Measurements from ENCODE around the gene SPA17. TPM values are rescaled to one million over a fixed set of nuclear protein-coding genes. Genes with fewer than 3 reads are reported as not detected.

Gene SPA17
- polyA plus RNA-seq, 1 donor from 2014 or later, result 19.1 TPM

- Histone ChIP-seq H3K79me2 (replicated peaks; ENCODE audit: insufficient read depth, low read length) (no peaks in the 10 kb centered on the region), H3K27ac (ENCODE audit: low read length) (no peak within 1 kb of the TSS), H3K27me3 (ENCODE audit: insufficient read depth, low read depth, low read length) (peaks cover 48% of the 10 kb centered on the region), H3K9me2 (ENCODE audit: insufficient read depth, low read length) (no peaks in the 10 kb centered on the region), H3K4me3 (ENCODE audit: low read length) (peak within 1 kb of the TSS; percentile 77), H3F3A (ENCODE audit: insufficient read depth, low read length, poor library complexity, severe bottlenecking) (no peaks in the 10 kb centered on the region), H3K9ac (ENCODE audit: low read length) (peak within 1 kb of the TSS; percentile 42), H3K4me2 (ENCODE audit: low read length) (peak within 1 kb of the TSS; percentile 78), H3K36me3 (ENCODE audit: insufficient read depth, low read length) (no peaks in the 10 kb centered on the region), H4K20me1 (ENCODE audit: insufficient read depth) (no peaks in the 10 kb centered on the region), H2AFZ (ENCODE audit: low read depth, low read length) (peak within 1 kb of the TSS; percentile 45), H3K9me3 (ENCODE audit: low read length) (no peaks in the 10 kb centered on the region)
- TF ChIP-seq POLR2AphosphoS5 (IDR thresholded peaks at IDR 0.05) (no peak), TAF1 (IDR thresholded peaks at IDR 0.05; ENCODE audit: low read depth) (no peak), REST (IDR thresholded peaks at IDR 0.05; ENCODE audit: borderline replicate concordance) (no peak)
Observed at GRCh38 chr11:124739479-124740276, 66.0 kb downstream of the SPA17 start, which contains the start of gene NRGN. Gene NRGN (plus strand): TSS chr11:124739942. CDS start chr11:124740085, 143 bp downstream.

DNA sequence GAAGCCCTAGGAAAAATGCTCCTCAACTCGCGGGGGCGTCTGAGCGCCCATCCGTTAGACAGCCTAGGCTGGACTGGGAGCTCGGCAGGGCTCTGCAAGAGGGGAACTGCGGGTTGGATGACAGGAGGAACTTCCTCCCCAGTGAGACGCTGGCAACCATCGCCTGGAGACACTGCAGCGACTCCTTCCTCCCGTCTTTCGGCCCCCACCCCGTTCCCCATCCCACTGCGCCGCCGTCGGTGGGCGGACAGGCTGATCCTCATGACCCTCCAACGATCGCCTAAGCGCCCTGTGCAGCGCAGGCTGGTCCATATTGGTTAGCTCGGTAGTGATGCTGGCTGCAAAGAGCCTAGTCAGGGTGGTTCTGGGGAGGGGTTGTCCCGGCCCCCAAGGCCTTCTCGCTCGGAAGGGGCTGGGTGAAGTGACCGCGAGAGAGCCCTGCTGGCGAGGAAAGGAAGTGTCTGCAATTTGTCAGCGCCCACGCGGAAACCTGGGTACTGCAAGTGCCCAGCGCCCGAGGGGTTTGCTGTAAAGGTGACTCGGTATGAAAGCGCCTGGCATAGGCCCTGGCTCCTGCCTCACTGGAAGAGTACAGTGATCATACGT, 66.7 kb downstream of the SPA17 start:
- Histone ChIP-seq H3F3A (ENCODE audit: insufficient read depth, low read length, poor library complexity, severe bottlenecking) (no peaks in the 10 kb centered on the region), H2AFZ (ENCODE audit: low read depth, low read length) (peak overlapping the region; percentile 45), H3K36me3 (ENCODE audit: insufficient read depth, low read length) (no peaks in the 10 kb centered on the region), H3K4me3 (ENCODE audit: low read length) (peak overlapping the region; percentile 77), H3K27me3 (ENCODE audit: insufficient read depth, low read depth, low read length) (peaks cover 55% of the 10 kb centered on the region), H3K9me3 (ENCODE audit: low read length) (no peaks in the 10 kb centered on the region), H3K4me2 (ENCODE audit: low read length) (peak overlapping the region; percentile 78), H3K27ac (ENCODE audit: low read length) (no peak overlapping the region), H3K9ac (ENCODE audit: low read length) (peak overlapping the region; percentile 42), H3K9me2 (ENCODE audit: insufficient read depth, low read length) (no peaks in the 10 kb centered on the region), H4K20me1 (ENCODE audit: insufficient read depth) (no peaks in the 10 kb centered on the region), H3K79me2 (replicated peaks; ENCODE audit: insufficient read depth, low read length) (no peaks in the 10 kb centered on the region)
- TF ChIP-seq EP300 (conservative IDR thresholded peaks at IDR 0.05; ENCODE audit: poor library complexity, severe bottlenecking), result no peak
- TF ChIP-seq CTCF (IDR thresholded peaks at IDR 0.05; ENCODE audit: poor library complexity, severe bottlenecking), result peak; percentile 51

DNA sequence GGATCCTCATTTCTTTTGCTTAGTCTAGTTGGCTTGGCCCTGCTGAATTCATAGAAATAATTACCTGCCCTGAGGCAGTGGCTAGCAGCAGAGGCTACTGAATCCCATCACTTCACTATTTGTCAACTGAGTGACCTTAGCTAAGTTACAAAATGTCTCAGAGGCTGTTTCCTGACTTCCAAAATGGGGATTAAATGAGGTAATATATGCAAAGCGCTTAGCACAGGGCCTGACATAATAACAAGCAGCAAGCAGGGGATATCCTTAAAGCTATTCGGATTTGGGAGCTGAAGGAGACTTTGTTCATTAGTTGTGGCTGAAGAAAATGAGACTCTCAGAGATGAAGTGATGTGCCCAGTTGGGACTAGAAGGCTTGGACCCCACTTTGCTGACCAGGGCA, 68.9 kb downstream of the SPA17 start:
- no peak overlapping the region for H3K4me3 ChIP-seq (ENCODE audit: low read length)
- no peak overlapping the region for H3K27ac ChIP-seq (ENCODE audit: low read length)
- no peaks in the 10 kb centered on the region for H3F3A ChIP-seq (ENCODE audit: insufficient read depth, low read length, poor library complexity, severe bottlenecking)
- peaks cover 77% of the 10 kb centered on the region for H3K27me3 ChIP-seq (ENCODE audit: insufficient read depth, low read depth, low read length)
- H3K36me3 ChIP-seq (ENCODE audit: insufficient read depth, low read length), result no peaks in the 10 kb centered on the region
- no peak overlapping the region for H3K9ac ChIP-seq (ENCODE audit: low read length)
- no peak overlapping the region for H2AFZ ChIP-seq (ENCODE audit: low read depth, low read length)
- H3K79me2 ChIP-seq (replicated peaks; ENCODE audit: insufficient read depth, low read length), result no peaks in the 10 kb centered on the region
- no peaks in the 10 kb centered on the region for H3K9me3 ChIP-seq (ENCODE audit: low read length)
- no peaks in the 10 kb centered on the region for H3K9me2 ChIP-seq (ENCODE audit: insufficient read depth, low read length)
- TF ChIP-seq EP300 (conservative IDR thresholded peaks at IDR 0.05; ENCODE audit: poor library complexity, severe bottlenecking), result no peak
- no peak for TF ChIP-seq CTCF (IDR thresholded peaks at IDR 0.05; ENCODE audit: poor library complexity, severe bottlenecking)
- TF ChIP-seq POLR2AphosphoS5 (IDR thresholded peaks at IDR 0.05), result no peak
- TF ChIP-seq SMC3 (conservative IDR thresholded peaks at IDR 0.05; ENCODE audit: poor library complexity), result no peak
- TF ChIP-seq MXI1 (conservative IDR thresholded peaks at IDR 0.05; ENCODE audit: poor library complexity, severe bottlenecking), result no peak
- TF ChIP-seq REST (IDR thresholded peaks at IDR 0.05; ENCODE audit: borderline replicate concordance), result no peak
- no peak for TF ChIP-seq RAD21 (conservative IDR thresholded peaks at IDR 0.05)
- H3K4me2 ChIP-seq (ENCODE audit: low read length), result no peak overlapping the region
- no peaks in the 10 kb centered on the region for H4K20me1 ChIP-seq (ENCODE audit: insufficient read depth)
